CD14-positive monocyte (primary cell): ENCODE results near the gene FSD1. TPM values are rescaled to one million over a fixed set of nuclear protein-coding genes. Genes with fewer than 3 reads are reported as not detected.

ENCODE experiments used
- DNase-seq, 3 donors: peaks; one replicate each; pipeline ENCODE4 v3.0.0-alpha.2; 2011 to 2022
- H2AFZ ChIP-seq: 2 replicates; pipeline ENCODE4 v1.6.0; 2012; ENCODE audit warnings: mild to moderate bottlenecking, low read depth, low read length, inconsistent platforms; ENCODE audit not compliant: insufficient read depth, poor library complexity, severe bottlenecking
- H3K27ac ChIP-seq, 2 donors: 1 replicate in 1 of 2; 2 replicates in 1 of 2; pipeline ENCODE4 v1.5.1; 2012 to 2013; ENCODE audit warnings: low read length in 2 of 2, control low read depth in 1 of 2, inconsistent platforms in 1 of 2, low read depth in 1 of 2, mild to moderate bottlenecking in 1 of 2
- H3K27me3 ChIP-seq, 2 donors: one replicate each; pipeline versions ENCODE4 v1.6.0 to v1.6.1; 2011 to 2013; ENCODE audit warnings: low read length in 2 of 2; ENCODE audit not compliant: control insufficient read depth in 2 of 2, insufficient read depth in 2 of 2
- H3K36me3 ChIP-seq, 2 donors: replicated peaks in 1 of 2; 1 replicate in 1 of 2; 2 replicates in 1 of 2; pipeline versions ENCODE4 v1.5.1 to v1.6.1; 2012 to 2013; ENCODE audit warnings: low read length in 2 of 2, control low read depth in 1 of 2, inconsistent platforms in 1 of 2, mild to moderate bottlenecking in 1 of 2; ENCODE audit not compliant: insufficient read depth in 2 of 2, control insufficient read depth in 1 of 2
- H3K4me1 ChIP-seq, 2 donors: 1 replicate in 1 of 2; 2 replicates in 1 of 2; pipeline versions ENCODE4 v1.5.1 to v1.6.1; 2012 to 2013; ENCODE audit warnings: low read length in 2 of 2, control low read depth in 1 of 2, inconsistent platforms in 1 of 2, mild to moderate bottlenecking in 1 of 2, moderate library complexity in 1 of 2; ENCODE audit not compliant: insufficient read depth in 2 of 2, control insufficient read depth in 1 of 2
- H3K4me2 ChIP-seq: replicated peaks from 2 replicates; pipeline ENCODE3; 2012; ENCODE audit warnings: low read length, moderate library complexity, mild to moderate bottlenecking; ENCODE audit not compliant: poor library complexity, severe bottlenecking; ENCODE audit errors: extremely low read depth
- H3K4me3 ChIP-seq, 3 experiments: fragments of 200-600 bp in 1 of 3; sonication (generic) in 1 of 3; replicated peaks in 1 of 3; 1 replicate in 2 of 3; 2 replicates in 1 of 3; pipeline ENCODE4 v1.5.1; 2011 to 2013; ENCODE audit warnings: low read length in 3 of 3, mild to moderate bottlenecking in 3 of 3, control low read depth in 2 of 3, low read depth in 2 of 3, inconsistent platforms in 1 of 3, moderate library complexity in 1 of 3
- H3K79me2 ChIP-seq: 2 replicates; pipeline ENCODE4 v1.6.0; 2012; ENCODE audit warnings: mild to moderate bottlenecking, control low read depth, inconsistent platforms, low read length, moderate library complexity; ENCODE audit not compliant: insufficient read depth
- H3K9ac ChIP-seq: 2 replicates; pipeline ENCODE4 v1.6.0; 2017; ENCODE audit warnings: low read length, mild to moderate bottlenecking; ENCODE audit not compliant: insufficient read depth, poor library complexity, severe bottlenecking
- H3K9me3 ChIP-seq, 2 donors: replicated peaks in 1 of 2; 1 replicate in 1 of 2; 2 replicates in 1 of 2; pipeline versions ENCODE4 v1.5.1 to v1.6.1; 2012 to 2013; ENCODE audit warnings: low read length in 2 of 2, control low read depth in 1 of 2; ENCODE audit not compliant: control insufficient read depth in 1 of 2, insufficient read depth in 1 of 2
- H4K20me1 ChIP-seq: 2 replicates; pipeline ENCODE4 v1.6.0; 2012; ENCODE audit warnings: mild to moderate bottlenecking, low read length, control low read depth, moderate library complexity; ENCODE audit not compliant: insufficient read depth
- H3K27ac Mint-ChIP-seq, 7 donors: one replicate each; pipeline ENCODE4 v1.8.0; 2020; ENCODE audit warnings: mild to moderate bottlenecking in 7 of 7, mixed read lengths in 7 of 7, moderate library complexity in 6 of 7, inconsistent platforms in 2 of 7
- H3K27me3 Mint-ChIP-seq, 3 donors: one replicate each; pipeline ENCODE4 v1.8.0; 2021 to 2022; ENCODE audit warnings: low read depth in 3 of 3, mild to moderate bottlenecking in 3 of 3, mixed read lengths in 3 of 3, moderate library complexity in 3 of 3, inconsistent platforms in 1 of 3
- H3K36me3 Mint-ChIP-seq, 2 donors: one replicate each; pipeline ENCODE4 v1.8.0; 2020; ENCODE audit warnings: mixed read lengths in 2 of 2, inconsistent platforms in 1 of 2, mild to moderate bottlenecking in 1 of 2
- H3K4me1 Mint-ChIP-seq: one replicate; pipeline ENCODE4 v1.8.0; 2020; ENCODE audit warnings: mild to moderate bottlenecking, mixed read lengths
- H3K4me3 Mint-ChIP-seq, 2 donors: one replicate each; pipeline ENCODE4 v1.8.0; 2020; ENCODE audit warnings: mild to moderate bottlenecking in 2 of 2, mixed read lengths in 2 of 2, moderate library complexity in 1 of 2
- H3K9me3 Mint-ChIP-seq, 7 donors: one replicate each; pipeline ENCODE4 v1.8.0; 2020 to 2022; ENCODE audit warnings: mixed read lengths in 7 of 7, mild to moderate bottlenecking in 6 of 7, moderate library complexity in 6 of 7, inconsistent platforms in 2 of 7
- CTCF ChIP-seq: fragments of 200-600 bp; IDR thresholded peaks from one replicate; pipeline ENCODE4 v1.8.0; 2022; ENCODE audit warnings: antibody characterized with exemption, mild to moderate bottlenecking
- WGBS: methylation state at CpG from one replicate; pipeline ENCODE4 v1.1.5; 2013; ENCODE audit warnings: missing lambda C conversion rate; ENCODE audit not compliant: insufficient coverage; 5-methylcytosine and 5-hydroxymethylcytosine counted together
- intact Hi-C, 2 donors: fragments of 100-400 bp; cut with micrococcal nuclease; formaldehyde crosslinking; loops; one replicate each; pipeline versions ENCODE4 v1.15.0 to v1.15.1; 2023
- polyA plus RNA-seq, 3 donors: library from polyadenylated mRNA; depleted of rRNA in 1 of 3; unstranded in 2 of 3; stranded (reverse) in 1 of 3; fragments of 300-500 nt in 2 of 3; fragments of >200 nt in 1 of 3; fragmentation: Illumina TruSeq in 2 of 3; gene quantifications; 1 replicate in 2 of 3; 2 replicates in 1 of 3; pipeline ENCODE4 v1.2.3, GENCODE V29; 2012 to 2021

The FSD1 gene
- polyA plus RNA-seq, 3 donors: 0.39 TPM; not detected in 2

- Mint-ChIP-seq H3K36me3 (peaks cover 42 to 67% of the 10 kb centered on the region in 2 donors), H3K4me3 (no peak overlapping the region), H3K4me1 (peaks cover 33% of the 10 kb centered on the region), H3K27ac (peak overlapping the region in 3 of 7 donors; percentile 15 to 53 (median 41)), H3K27me3 (no peaks in the 10 kb centered on the region), H3K9me3 (no peaks in the 10 kb centered on the region)
- Histone ChIP-seq H4K20me1 (peaks cover 88% of the 10 kb centered on the region), H3K4me1 (peaks cover 34 to 35% of the 10 kb centered on the region in 2 donors), H2AFZ (no peak overlapping the region), H3K36me3 (peaks cover 41 to 59% of the 10 kb centered on the region in 2 donors), H3K4me2 (no peak overlapping the region), H3K9ac (no peak overlapping the region), H3K4me3 (no peak overlapping the region), H3K27ac (no peak overlapping the region), H3K79me2 (peaks cover 38% of the 10 kb centered on the region), H3K27me3 (no peaks in the 10 kb centered on the region), H3K9me3 (no peaks in the 10 kb centered on the region)
- DNase-seq: no peak
- WGBS: 97% methylated on average over 18 of the region's 19 CpGs
- intact Hi-C loops: no loop called here
- no peak for TF ChIP-seq CTCF
Observed at GRCh38 chr19:4365791-4366665, 61.6 kb downstream of the FSD1 start.

- intact Hi-C loops: no loop called here
- Histone ChIP-seq H3K79me2 (peaks cover 45% of the 10 kb centered on the region), H3K36me3 (peaks cover 39 to 51% of the 10 kb centered on the region in 2 donors), H3K27me3 (no peaks in the 10 kb centered on the region), H3K4me1 (peaks cover 38 to 42% of the 10 kb centered on the region in 2 donors), H2AFZ (no peak overlapping the region), H3K27ac (no peak overlapping the region), H3K4me3 (no peak overlapping the region), H4K20me1 (peaks cover 89% of the 10 kb centered on the region), H3K9me3 (no peaks in the 10 kb centered on the region), H3K4me2 (no peak overlapping the region), H3K9ac (no peak overlapping the region)
- TF ChIP-seq CTCF: no peak
- no peaks in the 10 kb centered on the region for H3K27me3 Mint-ChIP-seq
- DNase-seq: no peak
- H3K36me3 Mint-ChIP-seq: peaks cover 46 to 71% of the 10 kb centered on the region in 2 donors
- WGBS: 96% methylated on average over 7 of the region's 16 CpGs
- H3K4me1 Mint-ChIP-seq: peaks cover 41% of the 10 kb centered on the region
- peak overlapping the region in 4 of 7 donors; percentile 41 to 76 (median 58) for H3K27ac Mint-ChIP-seq
- no peaks in the 10 kb centered on the region for H3K9me3 Mint-ChIP-seq
- H3K4me3 Mint-ChIP-seq: no peak overlapping the region
Observed at GRCh38 chr19:4366666-4367335, 62.4 kb downstream of the FSD1 start.
